ELF-1 (cell line): ENCODE results near the gene TEX2.
"Not testable (repeated sequence)": the region's sequence is repeated elsewhere in the genome, so short reads cannot be mapped to it uniquely, and the experiment has no call there.

Source experiments
- DNase-seq: peaks from one replicate; pipeline ENCODE4 v3.0.0-alpha.2; 2016; ENCODE audit warnings: low read depth, low spot score

Gene TEX2

DNA sequence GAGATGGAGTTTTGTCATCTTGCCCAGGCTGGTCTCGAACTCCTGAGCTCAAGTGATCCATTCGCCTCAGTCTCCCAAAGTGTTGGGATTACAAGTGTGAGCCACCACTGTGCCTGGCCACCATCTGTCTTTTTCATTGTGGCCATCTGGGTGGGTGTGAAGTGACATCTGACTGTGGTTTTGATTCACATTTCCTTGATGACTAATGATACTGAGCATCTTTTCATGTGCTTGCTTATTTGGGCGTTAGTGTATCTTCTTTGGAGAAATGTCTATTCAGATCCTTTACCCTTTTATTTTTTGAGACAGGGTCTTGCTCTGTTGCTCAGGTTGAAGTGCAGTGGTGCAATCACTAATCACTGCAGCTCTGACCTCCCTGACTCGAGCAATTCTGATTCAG lies 79.2 kb downstream of the TEX2 start:
- no peak for DNase-seq

DNA sequence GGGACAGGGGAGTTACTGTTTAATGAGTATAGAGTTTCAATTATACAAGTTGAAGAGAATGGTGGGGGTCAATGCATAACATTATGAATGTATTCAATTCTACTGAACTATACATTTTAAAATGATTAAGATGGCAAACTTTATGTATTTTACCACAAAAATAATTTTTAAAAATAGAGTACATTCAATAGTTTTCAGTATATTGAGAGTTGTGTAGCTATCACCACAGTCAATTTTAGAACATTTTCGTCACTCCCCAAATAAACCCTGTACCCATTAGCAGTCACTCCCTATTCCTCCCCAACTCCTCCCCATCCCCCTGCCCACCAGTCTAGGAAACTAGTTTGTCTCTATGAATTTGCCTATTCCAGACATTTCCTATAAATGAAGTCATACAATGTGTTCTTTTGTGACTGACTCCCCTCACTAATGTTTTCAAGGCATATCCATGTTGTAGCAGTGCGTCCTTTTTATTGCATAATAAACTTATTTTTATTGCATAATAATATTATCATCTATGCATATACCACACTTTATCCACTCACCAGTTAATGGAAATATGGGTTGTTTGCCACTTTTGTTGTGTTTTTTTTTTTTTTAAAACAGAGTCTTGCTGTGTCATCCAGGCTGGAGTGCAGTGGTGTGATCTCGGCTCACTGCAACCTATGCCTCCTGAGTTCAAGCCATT lies 80.6 kb downstream of the TEX2 start:
- DNase-seq: no peak

DNA sequence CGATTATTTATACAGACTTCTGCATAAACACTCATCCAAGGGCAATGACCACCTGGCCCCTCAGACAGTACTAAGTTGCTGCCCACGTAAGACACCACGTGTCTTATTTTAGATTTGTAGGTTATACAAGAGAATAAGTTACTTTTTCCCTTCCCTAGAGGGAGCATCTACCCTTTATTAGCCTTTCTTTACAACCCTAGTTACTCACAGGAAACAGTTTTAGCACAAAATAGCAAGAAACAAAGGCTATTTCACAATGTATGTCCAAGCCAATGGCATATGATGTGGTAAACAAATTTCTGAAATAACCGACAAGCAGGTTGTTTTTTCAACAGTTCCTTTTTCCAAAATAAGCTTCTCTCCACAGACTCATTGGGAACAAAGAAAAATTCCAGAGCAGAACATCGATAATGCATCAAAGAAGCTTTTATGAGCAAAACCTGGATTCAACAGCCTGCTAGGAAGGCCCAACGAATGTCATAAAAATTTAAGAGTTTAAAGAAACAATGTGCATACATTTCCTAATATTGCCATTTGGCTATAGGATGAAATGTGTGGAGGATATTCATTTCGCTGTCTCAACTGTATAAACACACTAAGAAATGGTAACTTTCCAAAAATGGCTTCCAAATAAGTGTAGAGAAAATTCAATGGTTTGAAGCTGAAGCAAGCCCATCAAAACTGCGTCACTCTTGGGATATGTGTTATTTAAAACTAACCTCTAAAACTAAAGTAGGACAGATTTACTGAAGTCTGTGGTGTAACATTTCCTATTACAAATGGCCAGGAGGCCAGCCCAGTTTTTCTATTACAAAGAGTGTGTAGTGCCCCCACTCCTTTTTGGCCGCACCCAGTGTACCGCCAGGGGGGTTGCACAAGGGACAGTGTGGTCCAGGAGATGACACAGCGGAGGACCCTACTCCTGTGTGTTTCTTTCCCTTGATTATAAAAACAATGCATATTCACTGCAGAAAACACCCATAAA lies 82.7 kb downstream of the TEX2 start:
- no peak for DNase-seq

DNA sequence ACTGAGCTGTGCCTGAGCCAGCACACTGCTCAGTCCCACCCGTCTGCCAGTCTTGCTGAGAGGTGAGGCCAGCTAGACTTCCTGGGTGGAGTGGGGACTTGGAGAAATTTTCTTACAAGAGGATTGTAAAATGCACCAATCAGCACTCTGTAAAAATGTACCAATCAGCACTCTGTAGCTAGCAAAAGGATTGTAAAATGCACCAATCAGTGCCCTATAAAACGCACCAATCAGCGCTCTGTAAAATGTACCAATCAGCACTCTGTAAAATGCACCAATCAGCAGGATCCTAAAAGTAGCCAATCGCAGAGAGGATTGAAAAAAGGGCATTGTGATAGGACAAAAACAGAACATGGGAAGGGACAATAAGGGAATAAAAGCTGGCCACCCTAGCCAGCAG lies 84.0 kb downstream of the TEX2 start:
- DNase-seq: not testable (repeated sequence)

DNA sequence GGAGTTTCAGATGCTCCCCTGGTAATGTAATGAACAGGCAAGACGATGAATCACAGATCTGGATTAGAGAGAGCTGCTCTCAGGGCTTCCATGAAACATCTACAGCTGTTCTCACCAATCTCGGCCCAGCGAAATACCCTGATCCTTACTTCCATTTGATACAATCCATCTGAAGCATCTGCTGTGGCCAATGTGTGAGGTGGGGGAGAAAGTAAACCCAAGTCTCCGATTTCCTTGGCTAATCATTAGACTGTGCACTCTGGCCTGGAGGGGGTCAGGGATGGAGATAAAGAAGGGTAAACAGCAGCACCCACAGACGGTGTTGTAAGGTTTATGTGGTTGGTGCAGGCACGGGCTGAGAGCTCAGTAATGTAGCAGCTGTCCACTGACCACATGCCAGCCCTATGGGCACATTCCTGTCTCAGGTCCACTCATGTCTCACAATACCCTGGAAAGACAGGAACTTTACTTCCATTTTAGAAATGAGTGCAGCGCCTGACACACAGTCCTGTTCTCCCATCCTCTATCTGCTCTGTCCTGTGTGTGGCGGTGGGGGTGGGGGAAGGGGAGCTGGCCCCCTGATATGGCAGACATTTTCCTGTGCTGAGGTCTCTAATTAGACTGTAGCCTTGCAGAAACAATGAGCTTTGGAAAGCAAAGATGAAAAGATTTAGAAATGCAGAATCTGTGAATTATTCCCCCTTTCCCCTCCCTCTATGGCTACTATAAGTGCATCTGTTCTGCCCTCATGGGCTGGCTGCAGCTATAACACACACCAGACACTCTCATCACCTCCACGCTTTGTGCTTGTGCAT lies 84.8 kb downstream of the TEX2 start:
- DNase-seq: no peak

DNA sequence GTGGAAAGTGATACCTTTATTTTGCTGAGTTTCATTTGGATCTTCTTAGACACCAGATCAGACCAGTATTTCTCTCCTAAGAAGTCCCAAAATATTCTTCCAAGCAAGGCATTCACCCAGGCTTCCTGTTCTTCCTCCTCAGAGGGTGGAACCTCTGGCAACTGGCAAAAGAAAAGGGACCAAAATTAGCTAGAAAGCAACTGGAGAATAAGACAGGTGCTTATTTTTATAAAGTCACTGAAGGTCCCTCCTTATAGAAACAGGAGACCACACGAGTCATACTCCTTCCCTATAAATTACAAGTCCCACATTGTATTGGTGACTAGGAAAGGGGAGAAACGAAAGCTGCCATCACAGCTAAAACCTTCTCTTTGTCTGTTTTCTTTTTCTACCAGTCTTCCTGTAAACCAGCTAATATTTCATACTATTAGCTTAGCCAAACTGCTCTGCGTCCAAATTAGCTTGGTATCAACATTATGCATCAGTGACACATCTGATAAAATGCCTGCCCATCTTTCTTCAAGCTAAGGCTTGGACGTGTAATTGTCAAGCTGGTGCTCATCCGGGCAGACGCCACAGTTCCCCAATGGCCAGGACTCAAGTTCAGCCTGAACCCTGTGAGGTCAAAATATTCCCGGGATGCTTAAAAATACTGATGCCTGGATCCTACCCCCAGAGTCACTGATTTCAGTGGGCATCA lies 85.6 kb downstream of the TEX2 start:
- no peak for DNase-seq

DNA sequence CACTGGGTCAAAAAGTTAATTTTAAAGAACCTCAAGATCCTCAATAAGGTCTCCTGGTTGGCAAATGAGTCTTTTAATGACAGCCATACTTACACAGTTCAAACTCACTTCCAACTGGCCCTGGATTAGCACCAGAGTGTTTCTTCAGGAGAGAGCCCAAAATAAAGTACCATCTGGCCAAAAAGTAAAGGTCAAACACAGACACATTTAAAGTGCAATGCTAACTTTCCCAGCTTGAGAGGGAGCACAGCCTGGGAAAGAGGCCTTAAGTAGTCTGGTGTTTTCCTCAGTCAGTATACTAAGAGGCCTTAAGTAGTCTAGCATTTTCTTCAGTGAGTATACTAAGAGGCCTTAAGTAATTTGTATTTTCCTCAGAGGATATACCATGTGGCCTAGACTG lies 86.5 kb downstream of the TEX2 start:
- no peak for DNase-seq

DNA sequence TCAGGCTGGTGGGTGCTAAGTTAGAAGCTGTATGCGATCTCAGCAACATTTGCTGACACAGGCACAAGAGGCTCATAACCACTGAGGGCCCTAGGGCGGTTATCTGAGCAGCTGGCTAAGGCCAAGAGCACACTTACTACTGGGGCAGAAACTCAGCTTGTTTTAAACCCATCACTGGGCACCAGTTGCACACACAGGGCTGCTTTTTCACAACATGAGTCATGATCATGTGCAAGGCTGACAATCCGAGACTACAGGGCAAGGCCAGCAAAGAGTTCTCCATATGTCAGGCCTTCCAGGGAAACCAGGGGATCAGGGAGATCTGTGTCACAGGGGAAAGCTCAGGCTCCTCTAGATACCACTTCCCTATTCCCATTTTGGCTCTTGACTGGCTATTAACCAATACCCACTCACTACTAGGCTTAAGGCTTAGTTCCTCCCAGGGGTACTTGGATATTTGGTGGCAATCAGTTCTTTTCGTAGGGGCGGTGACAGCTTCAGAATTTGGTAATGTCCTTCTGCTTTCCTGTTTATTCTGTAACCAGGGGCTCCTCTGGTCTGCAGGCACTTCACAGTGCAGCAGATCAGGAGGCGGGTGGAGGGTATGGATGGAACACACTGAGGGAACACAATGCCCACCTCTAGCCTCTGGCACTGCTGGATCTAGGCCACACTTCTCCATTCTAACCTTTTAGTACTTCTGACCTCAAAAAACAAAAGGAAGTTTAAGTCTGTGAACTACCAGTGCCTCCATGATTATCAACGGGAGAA lies 88.2 kb downstream of the TEX2 start:
- no peak for DNase-seq

DNA sequence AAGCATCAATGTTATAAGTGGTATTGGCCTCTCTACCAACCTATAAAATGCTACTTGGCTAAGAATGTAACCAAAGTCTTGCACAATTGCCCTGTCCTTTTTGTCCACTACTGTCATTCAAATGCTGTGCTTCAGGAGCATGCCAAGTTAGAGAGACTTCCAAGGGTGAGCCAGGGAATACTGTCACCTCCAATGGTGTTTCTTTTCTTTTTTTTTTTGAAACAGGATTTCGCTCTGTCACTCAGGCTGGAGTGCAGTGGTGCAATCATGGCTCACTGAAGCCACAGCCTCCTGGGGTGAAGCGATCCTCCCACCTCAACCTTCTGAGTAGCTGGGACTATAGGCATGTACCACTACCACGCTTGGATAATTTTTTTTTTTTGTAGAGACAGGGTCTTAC lies 89.4 kb downstream of the TEX2 start:
- DNase-seq: no peak

DNA sequence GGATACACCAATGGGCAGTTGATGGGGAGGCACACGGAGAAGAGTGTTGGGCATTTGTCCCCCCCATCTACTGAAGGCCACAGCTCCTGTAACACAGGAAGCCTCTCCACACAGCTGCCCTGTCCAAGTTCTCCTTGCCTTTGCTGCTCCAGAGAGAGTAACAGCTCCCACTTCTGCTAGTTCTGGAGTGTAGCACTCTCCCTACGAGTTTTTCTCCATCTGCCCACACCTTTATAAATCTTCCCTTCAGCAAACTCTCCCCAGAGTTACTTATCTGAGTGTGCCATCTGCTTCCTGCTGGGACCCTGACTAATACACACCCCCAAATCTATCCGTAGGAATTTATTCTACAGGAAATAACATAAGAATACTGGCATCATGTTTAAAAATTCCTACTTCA lies 90.5 kb downstream of the TEX2 start:
- DNase-seq: no peak

DNA sequence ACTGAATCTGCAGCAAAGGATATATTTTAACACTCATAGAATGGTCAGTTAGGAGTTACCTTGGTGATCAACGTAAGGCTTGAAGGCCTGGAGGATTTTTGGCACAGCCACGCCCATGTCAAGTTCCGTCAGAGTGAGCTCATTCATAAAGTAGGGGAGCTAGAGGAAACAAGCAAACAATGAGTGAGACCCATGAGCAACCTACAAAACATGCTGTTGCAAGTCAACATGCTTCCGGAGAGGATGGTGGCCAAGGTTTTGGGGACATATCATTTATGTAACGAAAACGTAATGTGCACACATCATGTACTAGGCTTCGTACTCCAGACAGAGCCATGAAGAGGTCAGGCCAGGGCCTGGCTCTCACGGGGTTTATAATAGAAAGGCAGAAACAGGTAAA lies 92.0 kb downstream of the TEX2 start:
- no peak for DNase-seq

DNA sequence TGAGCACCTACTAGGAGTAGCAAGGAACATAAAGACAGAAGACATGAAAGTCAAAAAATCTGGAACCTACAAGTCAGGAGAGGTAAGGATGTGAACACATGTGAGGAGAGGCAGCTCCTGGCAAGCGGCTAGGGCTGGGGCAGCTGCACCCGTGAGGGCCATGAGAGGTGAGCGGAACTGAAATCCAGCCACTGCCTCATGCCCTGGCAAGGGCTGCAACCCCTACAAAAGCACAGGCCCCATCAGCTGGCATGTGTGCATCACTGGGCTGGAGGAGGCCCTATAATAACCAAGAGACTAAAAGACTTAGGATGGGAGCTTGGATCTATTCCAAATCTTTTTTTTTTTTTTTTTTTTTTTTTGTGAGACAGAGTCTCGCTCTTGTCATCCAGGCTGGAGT lies 92.8 kb downstream of the TEX2 start:
- no peak for DNase-seq

DNA sequence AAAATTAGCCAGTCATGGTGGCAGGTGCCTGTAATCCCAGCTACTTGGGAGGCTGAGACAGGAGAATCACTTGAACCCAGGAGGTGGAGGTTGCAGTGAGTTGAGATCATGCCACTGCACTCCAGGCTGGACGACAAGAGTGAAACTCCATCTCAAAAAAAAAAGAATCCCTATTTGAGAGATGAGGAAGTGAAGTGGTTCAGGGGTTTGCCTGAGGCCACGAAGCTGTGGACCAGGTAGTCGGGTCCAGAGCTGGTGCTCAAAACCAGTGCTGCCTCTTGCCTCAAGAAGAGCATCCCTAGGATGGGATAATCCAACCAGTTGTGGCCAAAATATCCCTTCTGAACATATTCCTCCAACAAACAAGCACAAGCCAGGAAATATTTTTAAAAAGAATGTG lies 95.4 kb downstream of the TEX2 start:
- DNase-seq: not testable (repeated sequence)

DNA sequence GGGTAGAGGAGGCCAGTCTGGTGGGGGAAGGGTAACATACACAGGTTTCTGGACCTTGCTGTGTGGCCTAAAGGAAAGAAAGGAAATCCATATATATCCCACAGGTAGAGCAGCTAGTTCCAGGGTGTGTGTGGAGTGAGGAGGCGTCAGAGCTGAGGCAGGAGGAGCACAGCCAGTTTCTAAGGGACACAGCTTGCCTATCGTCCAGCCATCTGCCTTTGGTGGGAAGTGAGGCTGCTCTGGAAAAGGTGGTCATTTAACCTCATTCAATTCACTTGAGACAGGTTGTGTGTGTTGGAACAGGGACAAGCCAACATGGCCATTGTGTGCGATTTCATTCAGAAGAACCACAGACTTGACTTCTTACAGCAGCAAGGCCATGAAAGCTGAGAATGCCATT lies 96.2 kb downstream of the TEX2 start:
- no peak for DNase-seq

DNA sequence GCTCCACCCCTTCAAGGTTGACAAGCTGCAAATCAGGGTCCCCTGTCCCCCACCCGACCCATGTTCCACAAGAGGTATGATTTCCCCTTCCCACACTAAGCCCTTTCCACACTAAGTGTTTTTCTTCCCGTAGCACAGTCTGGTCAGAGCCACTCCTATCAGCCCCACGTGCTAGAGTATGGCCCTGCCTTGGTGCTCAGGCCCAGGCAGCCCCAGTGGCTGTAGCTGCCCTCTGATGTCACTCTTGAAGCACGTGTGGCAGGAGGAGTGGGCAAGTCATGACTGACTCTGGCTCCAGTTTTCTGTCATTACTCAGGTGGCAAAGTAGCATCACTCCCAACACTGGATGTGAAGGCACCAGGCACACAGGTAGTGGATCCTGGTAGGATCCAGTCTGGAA lies 97.7 kb downstream of the TEX2 start:
- no peak for DNase-seq

DNA sequence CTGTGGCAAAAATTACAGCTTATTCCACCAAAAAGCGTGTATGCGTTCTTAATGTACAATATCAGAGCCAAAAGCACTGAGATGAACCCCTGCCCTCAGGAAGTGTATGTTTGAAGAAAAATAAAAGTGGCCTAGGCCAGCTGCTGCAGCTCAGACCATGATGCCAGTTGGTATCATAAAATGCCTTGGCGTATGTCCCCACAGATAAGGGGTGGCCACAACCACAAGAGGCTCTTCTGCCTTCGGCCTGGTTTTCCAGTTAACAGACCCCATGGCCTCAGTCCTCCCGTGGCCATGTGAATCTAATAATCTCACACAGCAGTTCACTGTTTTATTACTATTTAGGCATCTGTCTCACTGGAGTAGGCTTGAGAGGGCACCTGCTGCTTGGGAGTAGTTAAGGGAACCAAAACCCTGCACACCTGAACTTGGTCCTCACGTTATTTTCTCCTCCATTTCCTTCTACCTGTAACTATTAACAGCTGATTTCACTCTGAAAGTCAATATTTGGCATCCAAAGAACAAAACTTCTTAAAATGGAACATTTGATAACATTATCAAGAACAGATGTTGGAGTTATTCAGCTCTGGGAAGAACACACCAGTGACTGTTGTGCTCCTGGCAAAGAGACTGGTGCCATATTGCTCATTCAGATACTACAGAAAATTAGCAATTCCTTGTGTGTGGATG lies 98.3 kb downstream of the TEX2 start:
- no peak for DNase-seq

DNA sequence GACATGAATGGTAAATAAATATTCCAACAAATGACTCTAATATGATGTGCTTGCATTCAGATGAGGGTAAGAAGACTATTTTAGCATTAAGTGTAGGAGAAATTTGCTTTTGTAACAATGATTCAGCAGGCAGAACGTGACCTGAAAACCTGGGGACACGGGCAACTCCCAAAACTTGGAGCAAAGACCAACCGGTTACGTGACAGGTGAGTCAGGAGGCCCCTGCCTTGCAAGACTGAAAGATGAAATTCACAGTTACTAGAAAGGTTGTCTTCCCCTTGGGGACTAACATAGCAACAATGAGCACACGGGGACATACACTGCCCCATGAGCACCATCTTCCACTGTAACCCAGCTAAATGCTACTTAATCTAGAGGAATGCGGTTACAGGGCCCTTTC lies 99.6 kb downstream of the TEX2 start:
- DNase-seq: no peak

DNA sequence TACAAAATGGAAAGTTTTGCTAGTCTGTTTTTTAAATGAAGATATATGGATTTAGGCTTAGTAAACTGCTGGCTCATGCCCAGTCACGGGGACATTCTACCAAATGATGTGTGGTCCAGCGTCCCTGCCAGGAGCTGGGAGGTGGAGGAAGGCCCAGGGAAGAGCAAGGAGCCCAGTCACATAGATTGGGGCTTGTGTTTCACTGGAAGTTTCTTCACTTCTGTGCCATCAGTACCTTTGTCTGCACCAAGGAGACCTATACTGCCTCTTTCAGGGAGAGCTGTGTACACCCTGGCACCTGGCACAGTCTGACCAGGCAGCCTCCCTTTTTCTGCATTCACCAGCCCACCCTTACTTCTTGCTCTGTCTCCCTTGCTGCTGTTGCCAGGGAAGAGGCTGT lies 100.5 kb downstream of the TEX2 start:
- DNase-seq: no peak

DNA sequence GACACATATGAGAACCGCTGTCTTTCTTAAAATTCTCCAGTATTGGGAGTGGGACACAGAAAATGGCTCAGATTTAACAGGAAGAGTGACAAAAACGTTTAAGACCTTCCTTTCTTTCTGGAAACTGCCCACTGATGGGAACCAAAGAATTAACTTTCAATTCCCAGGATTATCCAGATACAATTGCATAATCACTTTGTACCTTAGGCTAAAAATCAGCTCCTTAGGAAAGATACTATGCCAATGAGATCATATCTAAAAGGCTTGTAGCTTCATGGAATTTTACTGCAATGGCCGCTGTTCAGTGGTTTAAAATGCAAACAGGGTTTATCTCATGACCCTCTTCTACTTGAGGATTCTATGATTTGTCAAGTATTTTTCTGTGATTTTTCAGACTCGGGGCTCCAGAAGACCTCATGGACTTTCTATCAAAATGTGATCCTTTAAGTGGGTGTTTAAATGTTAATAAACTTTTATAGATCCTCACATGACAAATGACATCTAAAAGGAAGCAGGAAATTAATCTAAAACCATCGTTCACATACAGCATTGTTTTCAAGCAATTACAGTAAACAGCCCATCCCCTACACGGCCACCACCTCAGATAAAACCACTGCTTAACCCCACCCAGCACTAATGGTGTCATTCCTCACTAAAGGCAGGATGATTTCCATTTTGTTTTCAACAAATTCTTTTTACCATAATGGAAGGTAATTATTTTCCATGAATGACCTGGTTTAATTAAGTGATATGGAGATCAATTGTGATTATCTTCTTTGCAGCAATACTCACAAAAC lies 101.5 kb downstream of the TEX2 start:
- no peak for DNase-seq
